Mesenchymal stem cell (in vitro differentiated cells and primary cell): ENCODE results near the gene TAS2R60.
A peak's percentile ranks its signal among the peaks of the same experiment; 100 is the strongest.

Source experiments
- DNase-seq: peaks from one replicate; pipeline ENCODE4 v3.0.0-alpha.2; 2013
- H2AFZ ChIP-seq: one replicate; pipeline ENCODE4 v1.6.1; 2013; ENCODE audit warnings: low read depth, mild to moderate bottlenecking, control low read depth, inconsistent platforms, low read length, moderate library complexity
- H2AK5ac ChIP-seq: 2 replicates; pipeline ENCODE4 v1.6.1; 2013; ENCODE audit warnings: low read length, moderate library complexity, mild to moderate bottlenecking, inconsistent platforms; ENCODE audit not compliant: severe bottlenecking
- H2BK120ac ChIP-seq: one replicate; pipeline ENCODE4 v1.6.1; 2013; ENCODE audit warnings: low read depth, mild to moderate bottlenecking, inconsistent platforms, low read length, moderate library complexity
- H2BK12ac ChIP-seq, 2 experiments: one replicate each; pipeline ENCODE4 v1.6.1; 2013; ENCODE audit warnings: inconsistent platforms in 2 of 2, low read length in 2 of 2, mild to moderate bottlenecking in 2 of 2, moderate library complexity in 2 of 2, control low read depth in 1 of 2
- H2BK15ac ChIP-seq: one replicate; pipeline ENCODE4 v1.6.1; 2013; ENCODE audit warnings: mild to moderate bottlenecking, low read depth, inconsistent platforms; ENCODE audit not compliant: poor library complexity, severe bottlenecking
- H2BK5ac ChIP-seq: 2 replicates; pipeline ENCODE4 v1.6.1; 2013; ENCODE audit warnings: low read depth, mild to moderate bottlenecking, low read length, control low read depth, inconsistent platforms; ENCODE audit not compliant: poor library complexity, severe bottlenecking
- H3K14ac ChIP-seq, 2 experiments: one replicate each; pipeline ENCODE4 v1.6.1; 2013; ENCODE audit warnings: inconsistent platforms in 2 of 2, low read length in 2 of 2, control low read depth in 1 of 2, mild to moderate bottlenecking in 1 of 2, moderate library complexity in 1 of 2
- H3K18ac ChIP-seq, 2 experiments: one replicate each; pipeline ENCODE4 v1.6.1; 2013; ENCODE audit warnings: inconsistent platforms in 2 of 2, low read length in 2 of 2, control low read depth in 1 of 2, low read depth in 1 of 2, mild to moderate bottlenecking in 1 of 2
- H3K23ac ChIP-seq, 2 experiments: one replicate each; pipeline ENCODE4 v1.6.1; 2013; ENCODE audit warnings: inconsistent platforms in 2 of 2, low read length in 2 of 2, mild to moderate bottlenecking in 2 of 2, moderate library complexity in 2 of 2, control low read depth in 1 of 2
- H3K27ac ChIP-seq: 2 replicates; pipeline ENCODE4 v1.5.1; 2013; ENCODE audit warnings: mild to moderate bottlenecking, moderate library complexity, low read length, control low read depth, inconsistent platforms; ENCODE audit not compliant: poor library complexity, severe bottlenecking
- H3K27me3 ChIP-seq, 2 experiments: 2 replicates each; pipeline versions ENCODE4 v1.6.1 to v1.7.0; 2013; ENCODE audit warnings: low read length in 2 of 2, mild to moderate bottlenecking in 2 of 2, moderate library complexity in 2 of 2, control low read depth in 1 of 2, inconsistent platforms in 1 of 2; ENCODE audit not compliant: control insufficient read depth in 1 of 2, insufficient read depth in 1 of 2
- H3K36me3 ChIP-seq, 2 experiments: 2 replicates each; pipeline versions ENCODE4 v1.6.1 to v1.7.0; 2013; ENCODE audit warnings: low read length in 2 of 2, control low read depth in 1 of 2, inconsistent platforms in 1 of 2, low read depth in 1 of 2, mild to moderate bottlenecking in 1 of 2; ENCODE audit not compliant: insufficient read depth in 2 of 2, control insufficient read depth in 1 of 2
- H3K4ac ChIP-seq, 2 experiments: one replicate each; pipeline ENCODE4 v1.6.1; 2013; ENCODE audit warnings: inconsistent platforms in 2 of 2, low read length in 2 of 2, mild to moderate bottlenecking in 2 of 2, moderate library complexity in 2 of 2, control low read depth in 1 of 2, low read depth in 1 of 2
- H3K4me1 ChIP-seq: 2 replicates; pipeline ENCODE4 v1.6.1; 2013; ENCODE audit warnings: low read depth, low read length, control low read depth; ENCODE audit not compliant: control insufficient read depth, insufficient read depth
- H3K4me2 ChIP-seq: 2 replicates; pipeline ENCODE4 v1.6.1; 2013; ENCODE audit warnings: low read length, mild to moderate bottlenecking, inconsistent platforms; ENCODE audit not compliant: poor library complexity, severe bottlenecking
- H3K4me3 ChIP-seq, 2 experiments: 2 replicates each; pipeline versions ENCODE4 v1.5.1 to v1.7.0; 2013; ENCODE audit warnings: low read length in 2 of 2, mild to moderate bottlenecking in 2 of 2, control low read depth in 1 of 2, low read depth in 1 of 2; ENCODE audit not compliant: insufficient read depth in 1 of 2
- H3K79me1 ChIP-seq: replicated peaks from 2 replicates; pipeline ENCODE4 v1.6.1; 2013; ENCODE audit warnings: mild to moderate bottlenecking, control low read depth, low read length, inconsistent platforms; ENCODE audit not compliant: poor library complexity, severe bottlenecking
- H3K9ac ChIP-seq: 2 replicates; pipeline ENCODE4 v1.7.0; 2013; ENCODE audit warnings: mild to moderate bottlenecking, low read length, moderate library complexity
- H3K9me3 ChIP-seq: 2 replicates; pipeline ENCODE4 v1.7.0; 2013; ENCODE audit warnings: mild to moderate bottlenecking, low read length; ENCODE audit not compliant: control insufficient read depth
- H4K8ac ChIP-seq: one replicate; pipeline ENCODE4 v1.6.1; 2013; ENCODE audit warnings: inconsistent platforms, mild to moderate bottlenecking, low read length, moderate library complexity
- H4K91ac ChIP-seq: one replicate; pipeline ENCODE4 v1.6.1; 2013; ENCODE audit warnings: mild to moderate bottlenecking, low read length, inconsistent platforms
- WGBS: methylation state at CpG from one replicate; pipeline ENCODE4 v1.1.7; 2013; ENCODE audit warnings: mixed read lengths; 5-methylcytosine and 5-hydroxymethylcytosine counted together

Gene TAS2R60

DNA sequence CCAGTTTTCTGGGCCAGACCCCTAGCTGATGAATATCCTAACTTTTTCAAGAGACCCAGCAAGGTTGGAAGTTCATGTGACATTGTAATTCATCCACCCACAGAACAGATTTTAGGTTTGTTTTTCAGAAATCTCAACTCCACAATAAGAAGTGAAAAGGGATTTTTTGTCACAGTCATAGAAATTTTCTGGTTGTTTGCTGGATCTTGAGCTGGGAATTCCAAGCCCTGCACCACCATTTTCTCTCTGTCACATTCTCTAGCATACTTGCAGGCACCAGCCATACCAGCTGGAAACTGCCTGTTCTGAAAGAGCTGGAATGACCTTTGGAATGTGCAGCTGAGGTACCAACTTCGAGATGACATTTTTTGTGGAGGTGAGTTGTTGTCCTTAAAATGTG lies 8.5 kb downstream of the TAS2R60 start:
- Histone ChIP-seq H3K23ac (no peak overlapping the region), H3K14ac (no peak overlapping the region), H3K9me3 (no peaks in the 10 kb centered on the region), H4K91ac (no peak overlapping the region), H3K4me2 (no peak overlapping the region), H2AK5ac (no peak overlapping the region), H3K9ac (no peak overlapping the region), H3K79me1 (no peaks in the 10 kb centered on the region), H3K27me3 (no peaks in the 10 kb centered on the region), H3K27ac (no peak overlapping the region), H2AFZ (no peak overlapping the region), H3K18ac (no peak overlapping the region), H3K4ac (no peak overlapping the region), H2BK15ac (no peak overlapping the region), H2BK5ac (no peak overlapping the region), H2BK12ac (no peak overlapping the region), H4K8ac (no peak overlapping the region), H3K4me3 (no peak overlapping the region), H3K36me3 (no peaks in the 10 kb centered on the region), H2BK120ac (no peak overlapping the region), H3K4me1 (no peaks in the 10 kb centered on the region)
- 59% methylated on average over 1 of the region's 1 CpG for WGBS
- DNase-seq, result no peak

DNA sequence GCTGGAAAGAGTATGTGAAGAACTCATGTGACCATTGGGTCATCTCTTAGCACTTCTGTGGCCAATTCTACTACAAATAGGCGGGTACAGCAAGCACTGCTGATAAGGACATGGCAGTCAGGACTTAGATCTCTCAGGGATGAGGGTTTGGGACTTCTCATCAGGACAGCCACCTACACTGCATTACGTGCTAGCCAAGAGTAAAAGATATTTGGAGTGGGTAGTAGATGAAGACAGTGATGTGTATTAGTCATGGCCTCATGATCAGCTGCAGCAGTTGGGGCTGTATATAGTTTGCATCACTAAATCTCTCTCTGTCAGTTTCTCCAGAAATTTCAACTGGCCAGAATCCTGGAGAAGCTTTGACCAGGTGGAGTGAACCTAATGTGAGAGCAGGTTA lies 9.2 kb downstream of the TAS2R60 start:
- no peak overlapping the region for H3K14ac ChIP-seq
- H2BK12ac ChIP-seq, result no peak overlapping the region
- no peak overlapping the region for H3K18ac ChIP-seq
- no peak overlapping the region for H4K8ac ChIP-seq
- no peak overlapping the region for H3K23ac ChIP-seq
- no peaks in the 10 kb centered on the region for H3K79me1 ChIP-seq
- H3K36me3 ChIP-seq, result no peaks in the 10 kb centered on the region
- no peak overlapping the region for H3K4me2 ChIP-seq
- no peak overlapping the region for H3K27ac ChIP-seq
- no peak overlapping the region for H3K4ac ChIP-seq
- no peak overlapping the region for H2AK5ac ChIP-seq
- no peak overlapping the region for H2BK5ac ChIP-seq
- H3K4me1 ChIP-seq, result no peaks in the 10 kb centered on the region
- H2AFZ ChIP-seq, result no peak overlapping the region
- no peak overlapping the region for H4K91ac ChIP-seq
- H3K27me3 ChIP-seq, result no peaks in the 10 kb centered on the region
- no peak for DNase-seq
- H3K9me3 ChIP-seq, result no peaks in the 10 kb centered on the region
- H2BK15ac ChIP-seq, result no peak overlapping the region
- H2BK120ac ChIP-seq, result no peak overlapping the region
- WGBS, result 65% methylated on average over 2 of the region's 2 CpGs
- H3K9ac ChIP-seq, result peak overlapping the region; percentile 32
- H3K4me3 ChIP-seq, result no peak overlapping the region

DNA sequence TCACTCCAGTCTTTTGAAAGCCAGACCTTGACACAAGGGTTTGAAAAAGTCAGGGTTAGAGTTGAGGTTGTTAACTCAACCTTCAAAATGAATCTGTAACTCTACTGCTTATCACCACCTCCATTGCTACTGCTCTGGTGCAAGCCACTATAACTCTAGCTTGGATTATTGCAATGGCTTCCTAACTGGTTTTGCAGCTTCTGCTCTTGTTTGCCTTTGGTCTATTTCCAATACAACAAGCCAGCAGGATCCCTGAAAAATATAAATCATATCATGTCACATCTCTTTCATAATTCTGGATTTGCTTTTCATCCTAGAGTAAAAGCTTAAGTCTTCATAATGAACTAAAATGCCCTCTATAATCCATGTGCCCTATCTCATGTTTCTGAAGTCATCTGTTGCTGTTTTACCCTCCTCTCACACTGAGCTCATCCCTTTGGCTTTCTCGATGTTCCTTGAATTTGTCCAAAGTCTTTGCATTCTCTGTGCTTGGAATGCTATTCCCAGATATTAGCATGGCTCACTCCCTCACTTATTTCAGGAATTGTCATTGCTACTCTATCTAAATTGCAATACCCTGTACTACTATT lies 10.9 kb downstream of the TAS2R60 start:
- H3K4me2 ChIP-seq, result no peak overlapping the region
- no peak overlapping the region for H4K91ac ChIP-seq
- H3K4ac ChIP-seq, result no peak overlapping the region
- H3K23ac ChIP-seq, result no peak overlapping the region
- H2AFZ ChIP-seq, result no peak overlapping the region
- 91% methylated on average over 1 of the region's 1 CpG for WGBS
- no peak overlapping the region for H3K14ac ChIP-seq
- no peak overlapping the region for H3K27ac ChIP-seq
- no peaks in the 10 kb centered on the region for H3K36me3 ChIP-seq
- H2BK120ac ChIP-seq, result no peak overlapping the region
- no peak overlapping the region for H3K4me3 ChIP-seq
- no peaks in the 10 kb centered on the region for H3K79me1 ChIP-seq
- DNase-seq, result no peak
- no peak overlapping the region for H2BK15ac ChIP-seq
- H3K18ac ChIP-seq, result no peak overlapping the region
- H2AK5ac ChIP-seq, result no peak overlapping the region
- no peaks in the 10 kb centered on the region for H3K4me1 ChIP-seq
- no peaks in the 10 kb centered on the region for H3K9me3 ChIP-seq
- H4K8ac ChIP-seq, result no peak overlapping the region
- no peak overlapping the region for H2BK12ac ChIP-seq
- no peak overlapping the region for H2BK5ac ChIP-seq
- H3K27me3 ChIP-seq, result no peaks in the 10 kb centered on the region
- no peak overlapping the region for H3K9ac ChIP-seq

- no peaks in the 10 kb centered on the region for H3K9me3 ChIP-seq
Measured at GRCh38 chr7:143455491-143455890, 12.2 kb downstream of the TAS2R60 start.

More at GRCh38 chr7:143455491-143455890, 12.2 kb downstream of the TAS2R60 start:
- Histone ChIP-seq H3K18ac (no peak overlapping the region), H3K23ac (no peak overlapping the region), H4K8ac (no peak overlapping the region), H3K79me1 (no peaks in the 10 kb centered on the region), H2BK15ac (no peak overlapping the region), H2BK12ac (no peak overlapping the region), H2AFZ (no peak overlapping the region), H2AK5ac (no peak overlapping the region), H3K14ac (no peak overlapping the region), H2BK5ac (no peak overlapping the region), H3K27ac (no peak overlapping the region), H3K9ac (peak overlapping the region; percentile 7), H3K4me1 (no peaks in the 10 kb centered on the region), H2BK120ac (no peak overlapping the region), H3K36me3 (no peaks in the 10 kb centered on the region), H3K4me3 (no peak overlapping the region), H4K91ac (no peak overlapping the region), H3K4me2 (no peak overlapping the region), H3K27me3 (no peaks in the 10 kb centered on the region), H3K4ac (no peak overlapping the region)
- no peak for DNase-seq
- 57% methylated on average over 1 of the region's 2 CpGs for WGBS
